Prostate gland (tissue), 2 donors: ENCODE measurements around the gene CYB5RL.

ENCODE experiments used
- POLR2A ChIP-seq: fragments of 450-650 bp; IDR thresholded peaks from one replicate; pipeline ENCODE4 v1.6.1; 2016; ENCODE audit warnings: antibody characterized with exemption, mild to moderate bottlenecking
- POLR2AphosphoS5 ChIP-seq: sonication (generic); formaldehyde crosslinking; IDR thresholded peaks from one replicate; pipeline ENCODE4 v1.6.1; 2017; ENCODE audit warnings: antibody characterized with exemption
- TF ChIP-seq, protein P1 (sequence below), 4 experiments: fragments of 200-600 bp in 2 of 4; fragments of 450-650 bp in 2 of 4; sonication (generic) in 2 of 4; IDR thresholded peaks; 1 replicate in 3 of 4; 2 replicates in 1 of 4; pipeline ENCODE4 v1.5.1; 2016 to 2019; ENCODE audit warnings: antibody characterized with exemption in 4 of 4, mild to moderate bottlenecking in 2 of 4, moderate library complexity in 2 of 4

DNA sequence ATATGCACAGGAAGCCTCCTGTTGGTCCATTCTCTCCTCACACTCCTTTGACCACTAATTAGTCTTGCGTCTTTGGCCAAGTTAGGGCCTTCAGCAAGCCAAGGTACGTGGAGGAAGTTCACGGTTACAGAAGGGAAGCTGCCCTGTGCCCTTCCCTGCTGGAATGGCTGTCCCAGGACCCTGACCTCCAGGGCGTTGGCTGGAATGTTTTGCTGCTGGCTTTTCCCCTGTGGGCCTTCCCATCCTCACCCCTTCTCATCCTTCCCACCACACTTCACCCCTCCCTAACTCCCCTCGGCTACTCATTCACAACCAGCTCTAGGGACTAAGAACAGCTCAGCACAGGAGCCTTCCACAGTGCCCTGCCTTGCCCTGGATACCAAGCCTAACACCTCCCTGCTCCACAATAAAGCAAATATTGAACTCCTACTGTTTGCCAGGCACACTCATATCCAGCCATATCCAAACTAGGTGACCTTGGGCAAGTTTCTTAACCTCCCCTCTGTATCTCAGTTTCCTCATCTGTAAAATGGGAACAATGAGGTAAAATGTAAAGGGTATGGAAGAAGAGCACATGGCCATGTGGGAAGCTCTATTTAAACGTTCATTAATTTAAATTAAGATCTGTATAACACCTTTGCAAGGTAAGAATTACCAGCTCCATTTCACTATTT is 38.2 kb downstream of the CYB5RL start:
- TF ChIP-seq, protein P1, sequence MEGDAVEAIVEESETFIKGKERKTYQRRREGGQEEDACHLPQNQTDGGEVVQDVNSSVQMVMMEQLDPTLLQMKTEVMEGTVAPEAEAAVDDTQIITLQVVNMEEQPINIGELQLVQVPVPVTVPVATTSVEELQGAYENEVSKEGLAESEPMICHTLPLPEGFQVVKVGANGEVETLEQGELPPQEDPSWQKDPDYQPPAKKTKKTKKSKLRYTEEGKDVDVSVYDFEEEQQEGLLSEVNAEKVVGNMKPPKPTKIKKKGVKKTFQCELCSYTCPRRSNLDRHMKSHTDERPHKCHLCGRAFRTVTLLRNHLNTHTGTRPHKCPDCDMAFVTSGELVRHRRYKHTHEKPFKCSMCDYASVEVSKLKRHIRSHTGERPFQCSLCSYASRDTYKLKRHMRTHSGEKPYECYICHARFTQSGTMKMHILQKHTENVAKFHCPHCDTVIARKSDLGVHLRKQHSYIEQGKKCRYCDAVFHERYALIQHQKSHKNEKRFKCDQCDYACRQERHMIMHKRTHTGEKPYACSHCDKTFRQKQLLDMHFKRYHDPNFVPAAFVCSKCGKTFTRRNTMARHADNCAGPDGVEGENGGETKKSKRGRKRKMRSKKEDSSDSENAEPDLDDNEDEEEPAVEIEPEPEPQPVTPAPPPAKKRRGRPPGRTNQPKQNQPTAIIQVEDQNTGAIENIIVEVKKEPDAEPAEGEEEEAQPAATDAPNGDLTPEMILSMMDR (IDR thresholded peaks at IDR 0.05): no peak
- TF ChIP-seq POLR2AphosphoS5 (no peak), POLR2A (no peak)
